Fibroblast of peridontal ligament (primary cell): Measurements from ENCODE around the gene EYS.

Experiments used
- DNase-seq: peaks from one replicate; pipeline ENCODE4 v3.0.0-alpha.2; 2010; ENCODE audit errors: extremely low read depth

Gene EYS

DNA sequence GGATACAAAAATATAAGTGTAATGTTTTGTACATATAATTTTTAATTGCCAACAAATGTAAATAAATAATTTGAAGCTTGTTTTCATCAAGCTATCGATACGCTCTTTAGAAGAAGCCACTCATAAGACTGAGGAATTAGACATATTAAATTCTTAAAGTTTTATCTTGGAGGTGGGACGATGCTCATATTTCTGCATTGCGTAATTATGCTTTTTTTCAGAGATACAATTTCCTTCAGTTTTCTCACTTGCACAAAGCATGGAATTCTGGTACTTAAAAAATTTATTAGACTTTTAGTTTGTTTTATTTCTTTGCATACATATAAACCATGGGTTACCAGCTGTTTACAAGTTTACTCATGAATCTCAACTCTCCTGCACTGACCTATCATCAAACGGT, 980.0 kb downstream of the EYS start:
- DNase-seq: no peak

DNA sequence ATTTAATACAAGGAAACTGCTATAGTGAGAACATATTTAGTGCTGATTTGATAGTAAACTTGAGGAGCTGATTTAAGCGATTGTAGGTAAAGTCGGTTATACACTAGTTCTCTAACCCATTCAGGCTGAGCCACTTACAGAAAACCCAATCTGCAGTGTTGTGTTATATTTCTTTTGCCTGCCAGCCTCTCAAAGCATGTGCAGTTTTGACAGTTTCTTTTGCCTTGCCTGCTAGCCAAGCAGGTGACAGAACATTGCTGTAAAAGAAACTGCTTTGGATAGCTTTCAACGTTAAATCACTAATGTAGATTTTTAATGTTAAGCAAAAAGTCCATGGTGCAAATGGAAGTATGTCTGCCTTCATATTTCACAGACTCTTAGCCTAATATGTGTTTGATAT, 982.9 kb downstream of the EYS start:
- no peak for DNase-seq

DNA sequence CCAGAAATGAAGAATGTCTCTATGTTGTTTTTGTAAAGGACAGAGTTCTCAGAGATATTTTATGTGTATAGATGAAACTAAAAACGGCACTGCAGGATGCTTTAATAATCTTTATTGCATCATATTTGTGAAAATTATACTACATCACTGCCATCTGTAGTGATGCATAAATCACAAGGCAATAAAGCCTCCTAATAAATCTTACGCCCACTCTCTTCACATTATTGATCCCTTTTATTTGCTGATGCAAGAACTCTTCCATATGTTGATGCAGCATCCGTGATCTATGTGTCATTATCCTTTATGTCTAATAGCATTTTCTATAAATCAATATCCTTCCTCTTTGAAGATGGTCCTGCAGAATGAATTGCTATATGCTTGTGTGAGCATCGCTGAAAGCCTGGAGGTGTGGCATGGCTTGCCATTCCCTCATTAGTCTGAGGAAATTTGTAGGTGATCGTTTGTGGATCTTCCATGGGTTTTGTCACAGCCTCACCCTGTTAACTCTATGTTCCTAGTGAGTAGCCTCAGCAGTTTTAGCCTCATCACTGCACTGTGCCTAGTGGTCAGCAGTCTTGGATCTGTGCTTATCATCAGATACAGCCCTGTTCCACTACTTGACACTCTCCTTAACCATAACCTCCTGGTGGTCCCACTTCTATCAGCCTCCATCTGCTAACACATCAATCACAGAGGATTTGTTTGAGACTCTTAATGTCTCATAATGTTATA, 983.5 kb downstream of the EYS start:
- no peak for DNase-seq

- DNase-seq: no peak
These were observed 985.2 kb downstream of the EYS start for GRCh38 chr6:64721865-64722264.

DNA sequence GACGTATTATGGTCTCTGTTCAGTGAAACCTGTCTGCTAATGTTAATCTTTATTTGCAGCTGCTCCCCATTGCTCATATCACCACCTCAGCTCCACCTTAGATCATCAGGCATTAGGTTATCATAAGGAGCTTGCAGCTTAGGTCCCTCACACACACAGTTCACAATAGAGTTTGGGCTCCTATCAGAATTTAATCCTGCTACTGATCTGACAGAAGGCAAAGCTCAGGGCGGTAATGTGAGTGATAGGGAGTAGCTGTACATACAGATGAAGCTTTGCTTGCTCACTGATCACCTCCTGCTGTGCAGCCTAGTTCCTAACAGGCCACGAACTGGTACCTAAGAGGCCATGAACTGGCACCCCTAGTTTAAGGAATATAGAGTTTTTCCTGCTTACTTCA, 989.7 kb downstream of the EYS start:
- no peak for DNase-seq

DNA sequence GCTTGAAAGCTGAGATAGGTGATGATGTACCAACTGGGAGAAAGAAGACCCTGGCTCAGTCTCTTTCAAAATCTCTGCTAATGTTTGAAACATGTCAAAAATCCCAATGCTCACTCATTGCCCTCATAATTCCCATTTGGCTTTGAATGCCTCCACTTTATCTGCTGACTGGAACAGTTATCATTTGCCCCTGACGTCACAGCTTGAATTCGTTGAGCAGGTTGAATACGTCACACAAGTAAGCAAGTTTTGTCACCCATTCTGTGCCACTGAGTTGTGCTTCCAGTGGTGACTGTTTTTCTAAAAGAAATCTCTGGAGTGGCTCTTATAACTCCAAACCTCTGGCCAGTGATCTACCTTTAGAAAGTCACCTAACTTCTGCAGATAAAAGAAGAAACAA, 991.4 kb downstream of the EYS start:
- no peak for DNase-seq

GRCh38 chr6:64714073-64714472, 993.0 kb downstream of the EYS start:
- DNase-seq: no peak

GRCh38 chr6:64713175-64713574, 993.9 kb downstream of the EYS start:
- DNase-seq: no peak

DNA sequence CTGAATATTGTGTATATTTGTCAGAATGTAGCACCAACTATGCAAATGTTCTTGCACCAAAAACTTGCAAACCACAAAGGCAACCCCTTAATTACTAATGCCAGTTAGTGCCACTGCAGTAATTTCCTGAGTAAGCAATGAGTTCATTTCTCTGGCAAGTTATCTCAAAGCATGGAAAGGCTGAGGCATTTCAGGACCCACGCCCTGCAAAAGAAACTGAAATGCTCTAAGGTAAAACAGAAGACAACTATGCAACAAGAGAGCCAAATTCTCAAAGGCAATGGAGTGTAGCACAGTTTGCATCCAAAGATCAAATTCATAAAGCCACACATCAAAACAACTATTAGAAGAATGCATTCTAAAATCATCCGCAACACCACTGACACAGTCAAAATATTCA, 994.4 kb downstream of the EYS start:
- no peak for DNase-seq

GRCh38 chr6:64703922-64704321, 1003.1 kb downstream of the EYS start:
- no peak for DNase-seq

DNA sequence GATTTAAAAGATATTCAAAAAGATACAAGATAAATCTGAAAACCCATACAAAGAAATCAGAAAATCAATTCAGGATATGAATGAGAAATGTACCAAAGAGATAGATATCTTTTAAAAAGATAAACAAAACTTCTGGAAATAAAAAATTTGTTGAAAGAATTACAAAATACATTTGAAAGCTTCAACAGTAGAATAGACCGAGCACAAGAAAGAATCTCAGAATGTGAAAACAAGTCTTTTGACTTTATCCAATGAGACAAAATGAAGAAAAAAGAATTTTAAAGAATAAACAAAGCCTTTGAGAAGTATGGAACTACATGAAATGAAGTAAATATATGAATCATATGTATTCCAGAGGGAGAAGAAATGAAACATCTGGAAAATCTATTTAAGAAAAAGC, 1011.0 kb downstream of the EYS start:
- no peak for DNase-seq

GRCh38 chr6:64694356-64694755, 1012.7 kb downstream of the EYS start:
- no peak for DNase-seq

DNA sequence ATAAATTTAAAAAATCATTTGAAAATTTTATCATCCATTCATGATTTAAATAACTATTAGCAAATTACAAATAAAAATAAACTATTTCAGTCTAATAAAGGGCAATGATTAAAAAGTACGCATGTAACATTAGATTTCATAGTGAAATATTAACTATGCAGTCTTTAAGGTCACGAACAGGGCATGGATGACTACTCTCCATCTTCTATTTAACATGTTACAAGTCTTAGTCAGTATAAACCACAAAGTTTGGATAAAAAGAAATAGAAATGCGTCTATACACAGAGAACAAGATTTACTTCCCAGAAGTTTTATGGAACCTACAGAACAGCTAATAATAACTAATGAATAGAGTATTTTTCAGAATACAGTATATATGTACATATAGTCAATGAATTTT, 1016.0 kb downstream of the EYS start:
- DNase-seq: no peak

DNA sequence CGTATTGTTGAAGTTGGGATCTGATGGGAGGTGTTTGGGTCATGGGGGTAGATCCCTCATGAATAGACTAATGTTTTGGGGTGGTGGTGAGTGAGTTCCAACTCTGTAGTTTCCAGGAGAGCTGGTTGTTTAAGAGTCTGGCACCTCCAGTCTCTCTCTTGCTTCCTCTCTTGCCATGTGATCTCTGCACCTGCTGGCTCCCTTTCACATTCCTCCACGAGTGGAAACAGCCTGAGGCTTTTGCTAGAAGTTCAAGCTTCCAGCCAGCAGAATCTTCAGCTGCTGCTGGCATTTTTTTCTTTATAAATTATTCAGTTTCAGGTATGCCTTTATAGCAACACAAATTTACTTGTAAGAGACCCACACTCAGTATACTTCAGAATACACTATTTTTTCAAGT, 1021.6 kb downstream of the EYS start:
- no peak for DNase-seq

DNA sequence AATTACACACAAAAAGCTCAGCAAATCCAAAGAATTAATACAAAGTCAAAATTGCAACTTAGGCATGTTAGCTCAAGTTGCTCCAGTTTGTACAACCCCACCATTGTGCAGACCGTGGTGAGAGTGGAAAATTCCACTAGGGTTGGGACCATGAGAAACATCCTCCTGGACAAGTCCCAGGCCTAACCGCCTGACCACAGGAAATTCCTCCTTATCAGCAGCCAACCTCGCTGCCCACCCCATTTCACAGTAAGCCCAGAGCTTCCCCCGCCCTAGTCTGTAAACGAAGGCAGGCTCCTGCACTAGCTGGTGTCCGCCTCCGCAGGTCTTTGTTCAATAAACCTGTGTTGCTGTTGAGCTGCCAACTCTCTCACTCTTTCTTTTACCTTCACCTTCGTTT, 1023.3 kb downstream of the EYS start:
- no peak for DNase-seq

DNA sequence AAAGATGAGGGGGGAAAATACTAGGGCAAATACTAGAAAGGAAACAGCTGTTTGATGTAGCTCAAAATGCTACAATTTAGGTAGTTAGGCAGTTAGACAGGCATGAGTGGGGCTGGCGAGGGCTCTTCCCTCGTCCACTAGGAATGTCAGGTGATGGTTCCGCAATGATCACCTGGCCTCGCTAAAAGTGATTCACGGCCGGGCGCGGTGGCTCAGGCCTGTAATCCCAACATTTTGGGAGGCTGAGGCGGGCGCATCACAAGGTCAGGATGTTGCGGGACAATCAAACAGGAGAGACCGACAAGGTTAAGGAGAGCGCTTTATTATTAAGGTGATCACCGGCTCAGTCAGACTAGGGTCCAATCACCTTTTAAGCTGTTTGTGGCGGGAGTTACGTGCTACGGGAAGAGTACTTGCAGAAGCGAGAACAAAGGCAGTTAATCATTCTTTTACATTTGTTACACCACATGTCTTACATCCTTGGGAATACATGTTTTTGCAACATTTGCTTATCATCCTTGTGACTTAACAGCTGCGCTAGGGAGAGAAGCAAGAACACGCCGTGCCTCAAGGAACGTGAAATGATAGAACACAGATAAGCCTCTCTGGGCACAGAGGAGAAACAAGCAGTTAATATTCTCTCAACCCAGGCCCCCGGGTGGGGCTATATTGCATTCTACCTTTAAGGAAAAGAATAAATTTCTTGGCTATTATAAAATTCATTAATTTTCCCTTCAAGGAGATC, 1025.4 kb downstream of the EYS start:
- DNase-seq: no peak

DNA sequence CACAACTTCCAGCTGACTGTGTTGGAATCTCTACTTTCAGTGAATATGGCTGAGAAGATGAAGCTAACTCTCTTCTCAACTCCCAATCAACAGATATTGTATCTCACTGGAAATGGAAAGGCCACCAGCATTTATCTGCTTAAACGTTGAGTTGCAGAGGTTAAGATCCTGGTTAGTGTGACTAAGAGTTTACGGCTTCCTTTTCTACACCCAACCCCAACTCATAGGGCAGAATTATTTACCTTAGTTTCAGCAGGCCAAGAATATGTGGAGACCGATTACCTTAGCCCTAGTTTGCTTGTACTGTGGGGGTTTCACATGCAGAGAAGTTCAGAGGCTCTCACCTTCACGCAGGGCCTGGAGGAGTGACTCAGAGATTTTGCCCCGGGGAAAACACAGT, 1026.6 kb downstream of the EYS start:
- no peak for DNase-seq

DNA sequence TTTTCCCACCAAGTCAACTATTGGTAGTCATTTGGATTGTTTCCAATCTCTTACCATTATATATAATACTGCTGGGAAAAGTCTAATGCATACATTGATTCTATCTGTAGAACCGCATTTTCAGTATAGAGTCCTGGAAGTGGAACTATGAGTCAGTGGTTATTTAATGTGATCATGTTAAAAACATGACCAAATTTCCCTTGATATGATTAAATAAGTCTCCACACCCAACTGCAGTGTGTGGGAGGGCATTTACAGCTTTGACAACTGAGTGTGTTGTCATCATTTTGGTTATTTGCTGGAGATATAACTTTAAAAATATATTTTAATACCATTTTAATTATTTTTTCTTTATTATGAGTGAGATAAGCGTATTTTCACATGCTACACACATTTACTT, 1027.6 kb downstream of the EYS start:
- DNase-seq: no peak

GRCh38 chr6:64672651-64673050, 1034.4 kb downstream of the EYS start:
- DNase-seq: no peak

- DNase-seq: no peak
These were observed 1034.9 kb downstream of the EYS start for GRCh38 chr6:64672131-64672530.

DNA sequence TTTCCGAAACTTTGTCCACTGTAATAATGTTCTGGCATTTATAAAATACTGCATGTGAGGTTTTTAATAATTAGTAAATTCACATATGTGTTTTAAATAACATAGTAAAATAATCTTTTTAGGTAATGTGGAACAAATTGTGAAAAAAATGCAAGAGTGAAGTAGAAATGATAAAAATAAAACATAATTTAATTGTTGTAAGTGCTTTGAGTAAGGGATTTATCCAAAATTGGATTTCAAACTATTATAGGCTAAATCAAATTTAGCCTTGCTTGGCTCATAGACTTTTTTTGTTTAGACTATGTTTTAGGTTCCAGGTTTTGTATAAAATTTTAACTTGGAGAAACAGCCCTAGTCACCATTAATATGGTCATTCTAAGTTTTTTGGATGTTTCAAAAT, 1041.9 kb downstream of the EYS start:
- no peak for DNase-seq

GRCh38 chr6:64664480-64664879, 1042.5 kb downstream of the EYS start:
- DNase-seq: no peak

DNA sequence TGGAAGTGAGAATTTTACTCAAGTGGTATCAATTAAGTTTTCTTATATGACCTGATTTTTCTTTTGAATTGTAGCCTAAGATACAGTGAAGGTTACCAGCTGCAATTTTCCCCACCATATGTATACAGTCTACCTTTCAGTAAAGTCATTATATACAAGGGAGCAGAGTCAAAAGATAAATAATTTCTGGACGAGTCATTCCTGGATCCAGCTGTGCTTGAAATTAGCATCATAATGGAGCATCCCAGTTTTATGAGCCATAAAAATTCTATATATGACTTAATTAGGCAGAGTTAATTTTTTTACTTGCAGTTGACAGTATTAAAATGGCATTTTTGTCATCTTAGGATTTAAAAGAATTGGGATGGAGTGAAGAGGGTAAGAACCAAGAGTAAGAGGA, 1063.0 kb downstream of the EYS start:
- no peak for DNase-seq

DNA sequence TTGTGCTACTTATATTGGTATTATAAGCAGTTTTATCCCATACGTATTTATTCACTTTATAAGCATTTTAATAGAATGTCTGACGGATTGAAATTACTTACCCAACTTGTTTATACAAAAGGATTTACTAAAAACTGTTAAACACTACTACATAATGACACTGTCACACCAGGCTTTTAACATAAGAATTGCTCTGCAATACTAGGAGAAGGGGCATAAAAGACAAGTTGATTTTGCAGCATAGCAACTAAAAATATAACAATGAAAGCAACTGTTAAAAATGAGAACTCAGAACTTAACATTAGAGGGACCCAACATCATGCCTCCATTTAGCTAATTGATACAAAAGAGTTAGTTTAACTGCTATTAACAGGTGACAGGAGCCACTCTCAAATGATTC, 1076.1 kb downstream of the EYS start:
- DNase-seq: no peak
